Measurements from ENCODE around the gene IGSF1. TPM values are rescaled to one million over a fixed set of nuclear protein-coding genes. Genes with fewer than 3 reads are reported as not detected.

The IGSF1 gene
- total and polyA plus RNA-seq, 2 of the 4 experiments (the other 2 are of a cell fraction) = not detected

DNA sequence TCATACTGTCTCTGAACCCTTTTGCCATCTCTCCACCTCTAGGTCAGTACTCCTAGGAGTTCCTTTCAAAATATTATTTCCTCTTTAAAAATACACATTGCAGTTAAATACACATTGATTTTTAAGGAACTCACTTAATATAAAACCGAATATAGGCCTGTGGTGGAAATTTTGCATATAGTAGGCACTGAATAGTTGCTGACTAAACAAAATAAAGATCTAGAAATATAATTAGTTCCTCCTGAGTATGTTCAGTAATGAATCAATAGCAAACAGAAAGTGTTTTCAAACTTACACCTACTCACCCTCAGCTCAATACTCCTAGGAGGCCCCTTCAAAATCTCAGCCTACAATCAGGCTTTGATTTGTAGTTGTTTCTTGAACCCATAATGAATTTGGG is 61.5 kb downstream of the IGSF1 start:
- no peak for ATAC-seq (ENCODE audit: low read depth)
- DNase-seq = no peak
- in situ Hi-C loops (cut with MboI; ENCODE audit: low sequenced_read_pairs) (no loop called here), intact Hi-C loops (cut with micrococcal nuclease) (no loop called here), dilution Hi-C loops (cut with HindIII; ENCODE audit: low sequenced_read_pairs, unreplicated experiment) (no loop called here)
- H3K14ac ChIP-seq (replicated peaks; ENCODE audit: low read depth, low read length) = no peak overlapping the region
- H4K20me1 ChIP-seq (ENCODE audit: insufficient read depth, low read length) = no peaks in the 10 kb centered on the region
- no peak overlapping the region for H4K5ac ChIP-seq (ENCODE audit: low read depth, low read length)
- ChIA-PET CTCF (no interaction called here), POLR2A (ENCODE audit: unreplicated experiment) (no interaction called here)
- no peak overlapping the region for H2AK9ac ChIP-seq (replicated peaks; ENCODE audit: low read depth, low read length, poor library complexity)
- H3K9ac ChIP-seq (ENCODE audit: low read depth, low read length) = no peak overlapping the region
- no peak overlapping the region for H2BK120ac ChIP-seq (ENCODE audit: low read depth, low read length)
- no peaks in the 10 kb centered on the region for H3K27me3 ChIP-seq (ENCODE audit: control insufficient read depth, insufficient read depth, low read length)
- H3K18ac ChIP-seq (ENCODE audit: low read depth, low read length) = no peak overlapping the region
- no peak overlapping the region for H3K4ac ChIP-seq (ENCODE audit: low read depth, low read length)
- H2BK20ac ChIP-seq (ENCODE audit: low read depth, low read length) = no peak overlapping the region
- no peak overlapping the region for H3K27ac ChIP-seq (ENCODE audit: insufficient read depth, low read length)
- H3K4me3 ChIP-seq (ENCODE audit: insufficient read depth, low read depth, low read length) = no peak overlapping the region
- no peak overlapping the region for H3K4me2 ChIP-seq (ENCODE audit: low read depth, low read length)
- H2AK5ac ChIP-seq (ENCODE audit: low read depth, low read length) = no peak overlapping the region
- H3K9me1 ChIP-seq (ENCODE audit: insufficient read depth, low read length) = no peaks in the 10 kb centered on the region
- BruUV-seq (replicated peaks) = no TSS peak
- no peak overlapping the region for H2AFZ ChIP-seq (replicated peaks; ENCODE audit: low read length, poor library complexity)
- no peaks in the 10 kb centered on the region for H3K4me1 ChIP-seq (ENCODE audit: control insufficient read depth, insufficient read depth, low read length)
- H3K9me3 ChIP-seq (ENCODE audit: control insufficient read depth, insufficient read depth, low read length) = no peaks in the 10 kb centered on the region
- H2BK5ac ChIP-seq (ENCODE audit: low read depth, low read length, poor library complexity, severe bottlenecking) = no peak overlapping the region
- no peak for TF ChIP-seq MXI1 (IDR thresholded peaks at IDR 0.05; ENCODE audit: borderline replicate concordance, low read depth, low read length)
- peak; percentile 81 for TF ChIP-seq MAFK (IDR thresholded peaks at IDR 0.05; ENCODE audit: low read depth, low read length)
- no peak for TF ChIP-seq FOS (IDR thresholded peaks at IDR 0.05; ENCODE audit: low read depth, low read length)
- H3K56ac ChIP-seq (ENCODE audit: extremely low read depth, insufficient read depth, low read length) = no peak overlapping the region
- no peaks in the 10 kb centered on the region for H3K36me3 ChIP-seq (ENCODE audit: control insufficient read depth, insufficient read depth, low read length)
- no peak overlapping the region for H2BK15ac ChIP-seq (ENCODE audit: low read depth, low read length)
- H4K91ac ChIP-seq (ENCODE audit: insufficient read depth, low read depth, low read length) = no peak overlapping the region
- H4K8ac ChIP-seq (ENCODE audit: low read depth in 2 of 2, low read length in 2 of 2) = no peak overlapping the region
- WGBS, 2 experiments (ENCODE audit: extremely low coverage in 2 of 2, insufficient read length in 1 of 2) = no CpG with 5 or more reads among the region's 1 CpG
- no peaks in the 10 kb centered on the region for H3K79me1 ChIP-seq (ENCODE audit: low read depth in 1 of 2, low read length in 2 of 2)
- H3K23ac ChIP-seq (ENCODE audit: low read depth, low read length) = no peak overlapping the region

Measured in IMR-90 (cell line).